Heart right ventricle (tissue), 16 donors: ENCODE measurements around the gene ZNF697. TPM values are rescaled to one million over a fixed set of nuclear protein-coding genes. Genes with fewer than 3 reads are reported as not detected.
A peak's percentile ranks its signal among the peaks of the same experiment; 100 is the strongest.
"Not testable (repeated sequence)": the region's sequence is repeated elsewhere in the genome, so short reads cannot be mapped to it uniquely, and the experiment has no call there.

ENCODE experiments used
- ATAC-seq, 8 donors: fragments of 200-7000 bp; cut with Tn5 transposase; one replicate each; pipeline ENCODE4 v1.9.1; 2020; ENCODE audit warnings: mild to moderate bottlenecking in 8 of 8, moderate library complexity in 8 of 8, moderate number of reproducible peaks in 1 of 8
- DNase-seq, 2 donors: peaks; one replicate each; pipeline ENCODE4 v3.0.0-alpha.2; 2020
- H3K27ac ChIP-seq, 10 donors: fragments of 200-600 bp; sonication (generic) in 2 of 10; one replicate each; pipeline versions ENCODE4 v1.5.0 to v1.8.0; 2020 to 2022; ENCODE audit warnings: mild to moderate bottlenecking in 3 of 10
- H3K27me3 ChIP-seq, 7 donors: fragments of 200-600 bp; one replicate each; pipeline ENCODE4 v1.8.0; 2021 to 2022; ENCODE audit warnings: mild to moderate bottlenecking in 2 of 7
- H3K36me3 ChIP-seq, 9 donors: fragments of 200-600 bp; sonication (generic) in 1 of 9; one replicate each; pipeline versions ENCODE4 v1.5.0 to v1.8.0; 2020 to 2022; ENCODE audit warnings: mild to moderate bottlenecking in 2 of 9
- H3K4me1 ChIP-seq, 9 donors: fragments of 200-600 bp; sonication (generic) in 1 of 9; one replicate each; pipeline versions ENCODE4 v1.5.0 to v1.8.0; 2020 to 2022; ENCODE audit warnings: mild to moderate bottlenecking in 4 of 9
- H3K4me3 ChIP-seq, 10 donors: fragments of 200-600 bp; sonication (generic) in 2 of 10; one replicate each; pipeline versions ENCODE4 v1.5.0 to v1.8.0; 2020 to 2022; ENCODE audit warnings: mild to moderate bottlenecking in 7 of 10, moderate library complexity in 2 of 10
- H3K9me3 ChIP-seq, 11 donors: fragments of 200-600 bp in 10 of 11; sonication (generic) in 2 of 11; one replicate each; pipeline versions ENCODE4 v1.5.0 to v1.8.0; 2013 to 2022; ENCODE audit warnings: mild to moderate bottlenecking in 2 of 11, control low read depth in 1 of 11, moderate library complexity in 1 of 11
- CTCF ChIP-seq, 9 donors: fragments of 200-600 bp; sonication (generic) in 2 of 9; IDR thresholded peaks; one replicate each; pipeline versions ENCODE4 v1.5.0 to v1.8.0; 2021 to 2022; ENCODE audit warnings: antibody characterized with exemption in 9 of 9, mild to moderate bottlenecking in 5 of 9, moderate library complexity in 1 of 9
- WGBS, 2 donors: extraction: QIAGEN DNeasy Blood & Tissue Kit; methylation state at CpG; one replicate each; pipeline ENCODE4 v1.1.7; 2013; ENCODE audit warnings: inconsistent platforms in 1 of 2; 5-methylcytosine and 5-hydroxymethylcytosine counted together
- intact Hi-C, 10 donors: fragments of 100-400 bp; cut with DNase I; formaldehyde crosslinking; loops; one replicate each; pipeline versions ENCODE4 v1.11.1 to v1.14.2; 2022
- long read RNA-seq, 3 donors: library from polyadenylated mRNA; unstranded; transcript quantifications; one replicate each; pipeline ENCODE4 v2.0.0, GENCODE V29; 2020 to 2021
- polyA plus RNA-seq, 2 donors: library from polyadenylated mRNA; stranded (reverse); fragments of 200-250 nt; gene quantifications; one replicate each; pipeline ENCODE4 v1.2.3, GENCODE V29; 2013
- total RNA-seq, 10 donors: library from RNA; stranded (reverse); fragmentation: NEBNext Ultra II Directional in 3 of 10; extraction: Animal tissue kit (Norgen Biotek cat#: 25700) in 3 of 10; gene quantifications; one replicate each; pipeline versions ENCODE4 v1.2.1 to v1.2.4, GENCODE V29; 2021 to 2023
- donor health status: Arrhythmogenic right ventricular cardiomyopathy.
- donor health status: ischemic (EF 13 %, LVEDD 7.1; RV severe dilation, severe dysfunction).
- donor health status: healthy with polysubstance abuse.
- donor health status: DM: no; HTN: yes; CAD: no.
- donor health status: DM: no; HTN: no; CAD: no.
- donor health status: ischemic (EF 25% LVEDD 6.9; RV normal size, moderate dysfunction).
- donor health status: ischemic (EF 25% LVEDD 5.7; RV mildly dilated, moderate dysfunction).
- donor health status: healthy.
- donor health status: DM: yes; HTN: yes; CAD: no.
- donor health status: Ischemic cardiomyopathy.
- donor health status: ischemic (EF 35%, LVEDD 5.7; RV mildly dilated, moderate dysfunction).
- donor health status: nonischemic (EF 11% LVEDD 7.7; RV severe dilation, severe dysfunction).
- donor health status: DM: yes; HTN: yes; CAD: no.
- donor health status: PGD.
- donor health status: ischemic (EF 29% LVEDD 5.4; RV normal size, mild dysfunction).
- donor health status: nonischemic (EF 23%, LVEDD 6.1; RV moderate dilation, normal function).

The ZNF697 gene
- total RNA-seq: 10 to 100 TPM in 7 of 10 donors, 1 to 10 TPM in 3; 7.7 to 14.1 (median 10.4) TPM
- polyA plus RNA-seq: 1 to 10 TPM; 2.3 to 3.1 TPM
- long read RNA-seq, donor 1, partial matches to known transcripts: 0 of 1 reads
- long read RNA-seq, donor 1, other reads (novel, unspliced or antisense): 1 of 1 reads
- long read RNA-seq, donor 2, partial matches to known transcripts: 0 of 2 reads
- long read RNA-seq, donor 2, other reads (novel, unspliced or antisense): 2 of 2 reads
- long read RNA-seq, donor 3, partial matches to known transcripts: 0 of 2 reads
- long read RNA-seq, donor 3, other reads (novel, unspliced or antisense): 2 of 2 reads

- Histone ChIP-seq H3K27me3 (peaks cover 0 to 16% (median 0%) of the 10 kb centered on the region in 7 donors), H3K4me3 (peak within 1 kb of the TSS; percentile 85 to 98 (median 94)), H3K36me3 (no peaks in the 10 kb centered on the region), H3K4me1 (peaks cover 0 to 47% (median 21%) of the 10 kb centered on the region in 9 donors), H3K27ac (peak within 1 kb of the TSS; percentile 79 to 97 (median 93)), H3K9me3 (no peaks in the 10 kb centered on the region)
- peak in 5 of 9 donors; percentile 9 to 24 (median 18) for TF ChIP-seq CTCF (IDR thresholded peaks at IDR 0.05)
- ATAC-seq (peak; percentile 94 to 98 (median 96)), DNase-seq (peak; percentile 98)
- intact Hi-C loops: loop anchor here in 5 of 10 donors (1.0 to 2.0 kb wide), 3 partner anchors 12 to 16 kb away; no protein-coding TSS in a partner anchor
- 0 to 1% methylated on average over 80 to 81 of the region's 81 CpGs for WGBS, 2 donors
These were observed at the start of gene ZNF697 for GRCh38 chr1:119647734-119648619. TSS of gene ZNF697 (minus strand) at chr1:119648266. CDS start at chr1:119626100, 22,166 bp downstream.

- 78 to 86% methylated on average over 3 of the region's 3 CpGs for WGBS, 2 donors
- ATAC-seq: no peak
- TF ChIP-seq CTCF (IDR thresholded peaks at IDR 0.05): no peak
These were observed 49.5 kb upstream of the ZNF697 start for GRCh38 chr1:119697598-119697997.

GRCh38 chr1:119696863-119697262 is 48.8 kb upstream of the ZNF697 start:
- intact Hi-C loops, H3K4me3 ChIP-seq, ATAC-seq, H3K27ac ChIP-seq, DNase-seq, H3K36me3 ChIP-seq, H3K4me1 ChIP-seq, H3K27me3 ChIP-seq: not testable (repeated sequence)
- WGBS, 2 donors: 65 to 80% methylated on average over 4 of the region's 4 CpGs
- peaks cover 0 to 23% (median 7%) of the 10 kb centered on the region in 11 donors for H3K9me3 ChIP-seq

More at GRCh38 chr1:119697598-119697997, 49.5 kb upstream of the ZNF697 start:
- H3K4me1 ChIP-seq: no peaks in the 10 kb centered on the region
- no peak overlapping the region for H3K27ac ChIP-seq
- H3K36me3 ChIP-seq: no peaks in the 10 kb centered on the region
- peaks cover 0 to 20% (median 7%) of the 10 kb centered on the region in 11 donors for H3K9me3 ChIP-seq
- DNase-seq: no peak
- no peaks in the 10 kb centered on the region for H3K27me3 ChIP-seq
- no peak overlapping the region for H3K4me3 ChIP-seq
- intact Hi-C loops: no loop called here

- H3K9me3 ChIP-seq: peaks cover 0 to 6% (median 0%) of the 10 kb centered on the region in 11 donors
- ATAC-seq (no peak), DNase-seq (no peak)
- no peak for TF ChIP-seq CTCF (IDR thresholded peaks at IDR 0.05)
- no peaks in the 10 kb centered on the region for H3K36me3 ChIP-seq
- no peak overlapping the region for H3K4me3 ChIP-seq
- no peaks in the 10 kb centered on the region for H3K27me3 ChIP-seq
- intact Hi-C loops: no loop called here
- no peak overlapping the region for H3K27ac ChIP-seq
- no peaks in the 10 kb centered on the region for H3K4me1 ChIP-seq
These were observed 41.4 kb upstream of the ZNF697 start for GRCh38 chr1:119689511-119689910.
